H9 (cell line): Measurements from ENCODE around the gene PMF1. TPM values are rescaled to one million over a fixed set of nuclear protein-coding genes. Genes with fewer than 3 reads are reported as not detected.

Experiments
- DNase-seq: peaks from one replicate; pipeline ENCODE4 v3.0.0-alpha.2; 2017
- H2AFZ ChIP-seq: one replicate; pipeline ENCODE4 v1.6.1; 2013; ENCODE audit warnings: mild to moderate bottlenecking, low read length, control low read depth, moderate library complexity
- H2AK5ac ChIP-seq: 2 replicates; pipeline ENCODE4 v1.6.1; 2013; ENCODE audit warnings: low read length, control low read depth, mixed read lengths; ENCODE audit not compliant: insufficient read length
- H2BK120ac ChIP-seq: one replicate; pipeline ENCODE4 v1.6.1; 2013; ENCODE audit warnings: low read depth, mild to moderate bottlenecking, low read length, control low read depth, inconsistent platforms; ENCODE audit not compliant: poor library complexity, severe bottlenecking
- H2BK12ac ChIP-seq: 2 replicates; pipeline ENCODE4 v1.6.1; 2013; ENCODE audit warnings: low read length, control low read depth, mixed read lengths, low read depth; ENCODE audit not compliant: insufficient read length
- H2BK15ac ChIP-seq: 2 replicates; pipeline ENCODE4 v1.6.1; 2013; ENCODE audit warnings: low read depth, low read length, control low read depth
- H2BK20ac ChIP-seq: one replicate; pipeline ENCODE4 v1.6.1; 2013; ENCODE audit warnings: low read depth, mild to moderate bottlenecking, low read length, control low read depth, inconsistent platforms; ENCODE audit not compliant: poor library complexity, severe bottlenecking
- H2BK5ac ChIP-seq: 2 replicates; pipeline ENCODE4 v1.6.1; 2013; ENCODE audit warnings: low read length, control low read depth, mixed read lengths; ENCODE audit not compliant: insufficient read length
- H3K14ac ChIP-seq: 2 replicates; pipeline ENCODE4 v1.6.1; 2013; ENCODE audit warnings: low read length, control low read depth; ENCODE audit not compliant: insufficient read depth
- H3K18ac ChIP-seq: 2 replicates; pipeline ENCODE4 v1.6.1; 2013; ENCODE audit warnings: low read depth, mild to moderate bottlenecking, mixed read lengths, low read length, control low read depth; ENCODE audit not compliant: insufficient read length
- H3K23ac ChIP-seq: 2 replicates; pipeline ENCODE4 v1.6.1; 2013; ENCODE audit warnings: low read length, control low read depth, mixed read lengths, low read depth; ENCODE audit not compliant: insufficient read length
- H3K23me2 ChIP-seq: 2 replicates; pipeline ENCODE4 v1.6.1; 2013; ENCODE audit warnings: low read depth, mild to moderate bottlenecking, mixed read lengths, low read length, control low read depth; ENCODE audit not compliant: insufficient read length, poor library complexity, severe bottlenecking
- H3K27ac ChIP-seq: 2 replicates; pipeline ENCODE4 v1.5.1; 2013; ENCODE audit warnings: low read length, control low read depth, mixed read lengths, low read depth; ENCODE audit not compliant: insufficient read length
- H3K27me3 ChIP-seq: 2 replicates; pipeline ENCODE4 v1.6.1; 2013; ENCODE audit warnings: low read length, control low read depth, inconsistent platforms; ENCODE audit not compliant: insufficient read depth
- H3K4ac ChIP-seq: 2 replicates; pipeline ENCODE4 v1.6.1; 2013; ENCODE audit warnings: low read depth, mild to moderate bottlenecking, control low read depth, inconsistent platforms, low read length, moderate library complexity
- H3K4me1 ChIP-seq: 2 replicates; pipeline ENCODE4 v1.6.1; 2013; ENCODE audit warnings: low read length, control low read depth, inconsistent platforms; ENCODE audit not compliant: insufficient read depth
- H3K4me2 ChIP-seq: 2 replicates; pipeline ENCODE4 v1.6.1; 2013; ENCODE audit warnings: low read length, control low read depth, mixed read lengths; ENCODE audit not compliant: insufficient read length, insufficient read depth
- H3K56ac ChIP-seq: 2 replicates; pipeline ENCODE4 v1.6.1; 2013; ENCODE audit warnings: low read depth, mild to moderate bottlenecking, mixed read lengths, low read length, control low read depth; ENCODE audit not compliant: insufficient read length
- H3K79me1 ChIP-seq: 2 replicates; pipeline ENCODE4 v1.6.1; 2013; ENCODE audit warnings: low read depth, mild to moderate bottlenecking, moderate library complexity, low read length, control low read depth, inconsistent platforms; ENCODE audit not compliant: insufficient read depth, poor library complexity, severe bottlenecking
- H3K79me2 ChIP-seq: 2 replicates; pipeline ENCODE4 v1.6.1; 2013; ENCODE audit warnings: low read length, control low read depth, inconsistent platforms; ENCODE audit not compliant: insufficient read depth
- H3K9ac ChIP-seq: 2 replicates; pipeline ENCODE4 v1.6.1; 2013; ENCODE audit warnings: low read length, control low read depth, mixed read lengths; ENCODE audit not compliant: insufficient read length; ENCODE audit errors: extremely low read depth
- H3K9me3 ChIP-seq: one replicate; pipeline ENCODE4 v1.6.1; 2013; ENCODE audit warnings: low read depth, low read length, inconsistent platforms; ENCODE audit not compliant: control insufficient read depth
- H3T11ph ChIP-seq: one replicate; pipeline ENCODE4 v1.6.1; 2013; ENCODE audit warnings: mild to moderate bottlenecking, low read length, control low read depth, inconsistent platforms
- H4K20me1 ChIP-seq: one replicate; pipeline ENCODE4 v1.6.1; 2013; ENCODE audit not compliant: control insufficient read depth, insufficient read length, insufficient read depth
- H4K5ac ChIP-seq: 2 replicates; pipeline ENCODE4 v1.6.1; 2013; ENCODE audit warnings: low read depth, mild to moderate bottlenecking, mixed read lengths, low read length, control low read depth; ENCODE audit not compliant: insufficient read length
- H4K8ac ChIP-seq: replicated peaks from 2 replicates; pipeline ENCODE4 v1.6.1; 2013; ENCODE audit warnings: low read length, control low read depth, mixed read lengths, low read depth; ENCODE audit not compliant: insufficient read length
- H4K91ac ChIP-seq: 2 replicates; pipeline ENCODE4 v1.6.1; 2013; ENCODE audit warnings: low read depth, mild to moderate bottlenecking, moderate library complexity, mixed read lengths, low read length, control low read depth; ENCODE audit not compliant: insufficient read length
- H3K27ac Mint-ChIP-seq, 3 experiments: 2 replicates in 2 of 3; 3 replicates in 1 of 3; pipeline ENCODE4 v1.8.0; 2020 to 2021; ENCODE audit warnings: mixed read lengths in 3 of 3, mild to moderate bottlenecking in 1 of 3, moderate library complexity in 1 of 3
- H3K27me3 Mint-ChIP-seq: 2 replicates; pipeline ENCODE4 v1.8.0; 2021; ENCODE audit warnings: low read depth, mild to moderate bottlenecking, moderate library complexity, mixed read lengths
- H3K36me3 Mint-ChIP-seq, 3 experiments: 2 replicates in 2 of 3; 3 replicates in 1 of 3; pipeline ENCODE4 v1.8.0; 2020 to 2021; ENCODE audit warnings: low read depth in 3 of 3, mixed read lengths in 3 of 3; ENCODE audit not compliant: insufficient read depth in 1 of 3
- H3K4me1 Mint-ChIP-seq, 2 experiments: 2 replicates each; pipeline ENCODE4 v1.8.0; 2020; ENCODE audit warnings: mixed read lengths in 2 of 2
- H3K4me3 Mint-ChIP-seq, 2 experiments: 2 replicates in 1 of 2; 3 replicates in 1 of 2; pipeline ENCODE4 v1.8.0; 2020 to 2021; ENCODE audit warnings: mild to moderate bottlenecking in 2 of 2, mixed read lengths in 2 of 2, moderate library complexity in 1 of 2
- H3K9me3 Mint-ChIP-seq, 2 experiments: 2 replicates in 1 of 2; 3 replicates in 1 of 2; pipeline ENCODE4 v1.8.0; 2020; ENCODE audit warnings: mild to moderate bottlenecking in 2 of 2, mixed read lengths in 2 of 2, moderate library complexity in 1 of 2
- WGBS: extraction: QIAGEN DNeasy Blood & Tissue Kit; methylation state at CpG from one replicate; pipeline ENCODE4 v1.1.7; 2013; ENCODE audit warnings: missing lambda C conversion rate, low lambda C conversion rate, mixed read lengths; ENCODE audit not compliant: insufficient read length; ENCODE audit errors: extremely low coverage; 5-methylcytosine and 5-hydroxymethylcytosine counted together
- total RNA-seq: library from RNA; stranded (reverse); gene quantifications from 2 replicates; pipeline ENCODE4 v1.2.1, GENCODE V29; 2021
- TF ChIP-seq, protein P1 (sequence below): fragments of 200-600 bp; sonication (generic); conservative IDR thresholded peaks from 3 replicates; pipeline ENCODE4 v1.8.0; 2021; ENCODE audit warnings: antibody characterized with exemption, mild to moderate bottlenecking

Gene PMF1
- total RNA-seq, 1 experiment from 2014 or later: 136 TPM

DNA sequence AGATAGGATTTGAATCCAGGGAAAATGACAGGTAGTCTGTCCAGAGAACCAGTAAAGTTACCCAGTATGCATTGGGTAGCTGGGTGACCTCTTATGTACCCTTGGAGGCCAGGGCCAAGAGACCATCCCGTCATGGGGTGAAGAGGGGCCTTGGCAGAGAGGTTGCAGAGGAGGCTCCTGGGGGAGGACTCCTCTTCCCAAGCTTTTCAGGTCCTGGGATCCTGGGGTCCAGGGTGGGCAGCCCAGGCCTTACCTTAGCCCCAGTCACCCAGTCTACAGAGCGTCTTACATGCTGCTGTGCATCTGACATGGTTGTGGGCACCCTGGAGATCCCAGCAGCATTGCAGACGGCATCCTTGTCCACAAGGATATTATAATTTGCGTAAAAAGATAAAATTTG lies 14.0 kb downstream of the PMF1 start:
- no peaks in the 10 kb centered on the region for H3K9me3 ChIP-seq
- no peak overlapping the region for H2BK5ac ChIP-seq
- no peak overlapping the region for H4K8ac ChIP-seq
- TF ChIP-seq, protein P1, sequence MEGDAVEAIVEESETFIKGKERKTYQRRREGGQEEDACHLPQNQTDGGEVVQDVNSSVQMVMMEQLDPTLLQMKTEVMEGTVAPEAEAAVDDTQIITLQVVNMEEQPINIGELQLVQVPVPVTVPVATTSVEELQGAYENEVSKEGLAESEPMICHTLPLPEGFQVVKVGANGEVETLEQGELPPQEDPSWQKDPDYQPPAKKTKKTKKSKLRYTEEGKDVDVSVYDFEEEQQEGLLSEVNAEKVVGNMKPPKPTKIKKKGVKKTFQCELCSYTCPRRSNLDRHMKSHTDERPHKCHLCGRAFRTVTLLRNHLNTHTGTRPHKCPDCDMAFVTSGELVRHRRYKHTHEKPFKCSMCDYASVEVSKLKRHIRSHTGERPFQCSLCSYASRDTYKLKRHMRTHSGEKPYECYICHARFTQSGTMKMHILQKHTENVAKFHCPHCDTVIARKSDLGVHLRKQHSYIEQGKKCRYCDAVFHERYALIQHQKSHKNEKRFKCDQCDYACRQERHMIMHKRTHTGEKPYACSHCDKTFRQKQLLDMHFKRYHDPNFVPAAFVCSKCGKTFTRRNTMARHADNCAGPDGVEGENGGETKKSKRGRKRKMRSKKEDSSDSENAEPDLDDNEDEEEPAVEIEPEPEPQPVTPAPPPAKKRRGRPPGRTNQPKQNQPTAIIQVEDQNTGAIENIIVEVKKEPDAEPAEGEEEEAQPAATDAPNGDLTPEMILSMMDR: no peak
- no peaks in the 10 kb centered on the region for H3K23me2 ChIP-seq
- H2BK15ac ChIP-seq: no peak overlapping the region
- no peak overlapping the region for H3K14ac ChIP-seq
- H3K79me2 ChIP-seq: no peaks in the 10 kb centered on the region
- H3K4me1 Mint-ChIP-seq: peaks cover 5 to 7% of the 10 kb centered on the region in 2 experiments
- no peak overlapping the region for H2AK5ac ChIP-seq
- no peak overlapping the region for H3K4ac ChIP-seq
- peaks cover 26 to 63% (median 53%) of the 10 kb centered on the region in 3 experiments for H3K36me3 Mint-ChIP-seq
- H3K79me1 ChIP-seq: no peaks in the 10 kb centered on the region
- H2BK12ac ChIP-seq: no peak overlapping the region
- H3K23ac ChIP-seq: no peak overlapping the region
- H3K27ac ChIP-seq: no peak overlapping the region
- no peak overlapping the region for H3K4me3 Mint-ChIP-seq
- no peak overlapping the region for H3K4me2 ChIP-seq
- no peaks in the 10 kb centered on the region; the same call in 1 of the 2 replicates for H3K27me3 ChIP-seq
- peaks cover 2% of the 10 kb centered on the region for H4K20me1 ChIP-seq
- H3K56ac ChIP-seq: no peak overlapping the region
- no peak overlapping the region for H3K18ac ChIP-seq
- H3K9me3 Mint-ChIP-seq: no peaks in the 10 kb centered on the region
- H3K27me3 Mint-ChIP-seq: no peaks in the 10 kb centered on the region
- H3T11ph ChIP-seq: no peak overlapping the region
- H3K9ac ChIP-seq: no peak overlapping the region
- WGBS: no CpG with 5 or more reads among the region's 4 CpGs
- 0 out of 7 replicates have a peak overlapping the region, but pooled peaks of 1 of the 3 experiments have one; percentile 29 for H3K27ac Mint-ChIP-seq
- H3K4me1 ChIP-seq: no peaks in the 10 kb centered on the region
- no peak overlapping the region for H4K91ac ChIP-seq
- no peak overlapping the region for H2AFZ ChIP-seq
- H4K5ac ChIP-seq: no peak overlapping the region
- no peak for DNase-seq
- H2BK120ac ChIP-seq: no peak overlapping the region
- H2BK20ac ChIP-seq: no peak overlapping the region
